BLaER1 (cell line): Measurements from ENCODE around the gene SYNGR1.
"Not testable (repeated sequence)": the region's sequence is repeated elsewhere in the genome, so short reads cannot be mapped to it uniquely, and the experiment has no call there.

Experiments used
- H3K27ac ChIP-seq: shearing (Covaris generic); formaldehyde crosslinking; 2 replicates; pipeline ENCODE4 v1.8.1; 2022
- H3K27me3 ChIP-seq: shearing (Covaris generic); formaldehyde crosslinking; 2 replicates; pipeline ENCODE4 v1.8.1; 2022
- H3K36me3 ChIP-seq: shearing (Covaris generic); formaldehyde crosslinking; 2 replicates; pipeline ENCODE4 v1.8.1; 2022
- H3K4me1 ChIP-seq: shearing (Covaris generic); formaldehyde crosslinking; 2 replicates; pipeline ENCODE4 v1.8.1; 2022
- H3K4me2 ChIP-seq: shearing (Covaris generic); formaldehyde crosslinking; 2 replicates; pipeline ENCODE4 v1.8.1; 2022
- H3K4me3 ChIP-seq: shearing (Covaris generic); formaldehyde crosslinking; 2 replicates; pipeline ENCODE4 v1.8.1; 2022
- H3K9ac ChIP-seq: shearing (Covaris generic); formaldehyde crosslinking; 2 replicates; pipeline ENCODE4 v1.8.1; 2022
- H3K9me3 ChIP-seq: shearing (Covaris generic); formaldehyde crosslinking; 2 replicates; pipeline ENCODE4 v1.8.1; 2022
- H4K20me1 ChIP-seq: shearing (Covaris generic); formaldehyde crosslinking; 2 replicates; pipeline ENCODE4 v1.8.1; 2022
- Cebpa-rat ChIP-seq: shearing (Covaris generic); IDR thresholded peaks from 2 replicates; pipeline ENCODE4 v1.8.1; 2022

SYNGR1 gene

GRCh38 chr22:39395936-39396796 is 46.4 kb downstream of the SYNGR1 start:
- Histone ChIP-seq H3K9me3 (no peaks in the 10 kb centered on the region), H4K20me1 (no peaks in the 10 kb centered on the region), H3K4me1 (peaks cover 18% of the 10 kb centered on the region), H3K27ac (no peak overlapping the region), H3K4me2 (no peak overlapping the region), H3K36me3 (0 out of 2 replicates have a peak, but pooled peaks cover 3% of the 10 kb centered on the region), H3K9ac (no peak overlapping the region), H3K4me3 (no peak overlapping the region), H3K27me3 (no peaks in the 10 kb centered on the region)
- no peak for TF ChIP-seq Cebpa-rat

DNA sequence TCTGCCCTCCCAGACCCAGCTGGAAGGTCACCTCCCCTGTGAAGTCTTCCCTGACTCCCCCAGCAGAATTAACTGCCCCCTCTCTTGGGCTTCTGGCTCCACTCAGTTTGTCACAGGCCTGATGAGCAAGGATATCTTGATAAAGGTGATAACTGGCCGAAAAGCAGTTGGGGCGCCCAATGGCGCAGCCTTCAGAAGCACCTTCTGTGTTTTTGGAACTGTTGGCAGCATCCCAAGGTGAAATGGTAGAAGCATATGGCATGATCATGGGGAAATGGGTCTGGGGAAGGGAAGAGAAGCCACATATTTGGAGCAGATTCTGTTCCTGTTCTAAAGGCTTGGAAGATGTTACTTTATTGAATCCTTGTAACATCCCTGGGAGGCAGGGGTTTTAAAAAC is 47.0 kb downstream of the SYNGR1 start:
- no peaks in the 10 kb centered on the region for H3K27me3 ChIP-seq
- H3K4me2 ChIP-seq, result no peak overlapping the region
- peaks cover 9% of the 10 kb centered on the region; the same call in 1 of the 2 replicates for H3K36me3 ChIP-seq
- H3K4me1 ChIP-seq, result peaks cover 22% of the 10 kb centered on the region
- H3K4me3 ChIP-seq, result no peak overlapping the region
- TF ChIP-seq Cebpa-rat, result no peak
- no peaks in the 10 kb centered on the region for H4K20me1 ChIP-seq
- H3K9me3 ChIP-seq, result no peaks in the 10 kb centered on the region
- no peak overlapping the region for H3K9ac ChIP-seq
- H3K27ac ChIP-seq, result no peak overlapping the region

GRCh38 chr22:39401301-39401631 is 51.5 kb downstream of the SYNGR1 start:
- TF ChIP-seq Cebpa-rat, result no peak
- H3K36me3 ChIP-seq, result peaks cover 46% of the 10 kb centered on the region
- no peaks in the 10 kb centered on the region for H3K27me3 ChIP-seq
- H4K20me1 ChIP-seq, result no peaks in the 10 kb centered on the region
- peaks cover 30% of the 10 kb centered on the region for H3K4me1 ChIP-seq
- H3K4me3 ChIP-seq, result no peak overlapping the region; the same call in 1 of the 2 replicates
- no peaks in the 10 kb centered on the region for H3K9me3 ChIP-seq
- H3K4me2 ChIP-seq, result peak overlapping the region; percentile 95
- no peak overlapping the region for H3K27ac ChIP-seq
- no peak overlapping the region for H3K9ac ChIP-seq

- no peak for TF ChIP-seq Cebpa-rat
- Histone ChIP-seq H4K20me1 (no peaks in the 10 kb centered on the region), H3K27me3 (no peaks in the 10 kb centered on the region), H3K9me3 (no peaks in the 10 kb centered on the region), H3K27ac (no peak overlapping the region), H3K4me1 (peaks cover 57% of the 10 kb centered on the region), H3K9ac (no peak overlapping the region), H3K36me3 (peaks cover 46% of the 10 kb centered on the region), H3K4me3 (no peak overlapping the region), H3K4me2 (no peak overlapping the region)
Measured at GRCh38 chr22:39405346-39406085, 55.7 kb downstream of the SYNGR1 start.

DNA sequence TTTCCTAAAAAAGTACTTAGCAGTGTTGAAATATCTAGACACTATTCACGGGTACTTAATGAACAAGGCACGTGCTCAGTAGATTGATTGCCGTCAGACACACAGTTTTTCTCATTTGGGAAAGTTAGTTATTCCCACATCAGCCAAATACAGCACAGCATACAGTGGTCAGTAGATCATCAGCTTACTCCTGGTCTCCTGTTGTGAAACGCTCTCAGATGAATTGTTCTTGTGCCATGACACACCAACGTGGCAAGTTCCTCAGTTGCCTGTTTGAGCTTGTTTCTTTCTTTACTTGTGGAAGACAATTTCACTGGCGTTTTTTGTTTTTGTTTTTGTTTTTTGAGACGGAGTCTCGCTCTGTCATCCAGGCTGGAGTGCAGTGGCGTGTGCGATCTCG is 58.4 kb downstream of the SYNGR1 start:
- H3K9ac ChIP-seq, result no peak overlapping the region
- TF ChIP-seq Cebpa-rat, result no peak
- no peaks in the 10 kb centered on the region for H3K9me3 ChIP-seq
- no peak overlapping the region; the same call in 1 of the 2 replicates for H3K4me2 ChIP-seq
- no peaks in the 10 kb centered on the region for H3K27me3 ChIP-seq
- peaks cover 66% of the 10 kb centered on the region for H3K4me1 ChIP-seq
- no peaks in the 10 kb centered on the region for H4K20me1 ChIP-seq
- H3K36me3 ChIP-seq, result peaks cover 24% of the 10 kb centered on the region
- no peak overlapping the region for H3K4me3 ChIP-seq
- H3K27ac ChIP-seq, result peak overlapping the region; percentile 3; the same call in 1 of the 2 replicates

GRCh38 chr22:39408807-39409206 is 59.0 kb downstream of the SYNGR1 start:
- Histone ChIP-seq H3K27ac (peak overlapping the region; percentile 3; the same call in 1 of the 2 replicates), H4K20me1 (no peaks in the 10 kb centered on the region), H3K27me3 (no peaks in the 10 kb centered on the region), H3K9me3 (no peaks in the 10 kb centered on the region), H3K4me3 (no peak overlapping the region), H3K4me2 (peak overlapping the region; percentile 6; the same call in 1 of the 2 replicates), H3K4me1 (peaks cover 72% of the 10 kb centered on the region), H3K9ac (no peak overlapping the region), H3K36me3 (peaks cover 21% of the 10 kb centered on the region)
- no peak for TF ChIP-seq Cebpa-rat

DNA sequence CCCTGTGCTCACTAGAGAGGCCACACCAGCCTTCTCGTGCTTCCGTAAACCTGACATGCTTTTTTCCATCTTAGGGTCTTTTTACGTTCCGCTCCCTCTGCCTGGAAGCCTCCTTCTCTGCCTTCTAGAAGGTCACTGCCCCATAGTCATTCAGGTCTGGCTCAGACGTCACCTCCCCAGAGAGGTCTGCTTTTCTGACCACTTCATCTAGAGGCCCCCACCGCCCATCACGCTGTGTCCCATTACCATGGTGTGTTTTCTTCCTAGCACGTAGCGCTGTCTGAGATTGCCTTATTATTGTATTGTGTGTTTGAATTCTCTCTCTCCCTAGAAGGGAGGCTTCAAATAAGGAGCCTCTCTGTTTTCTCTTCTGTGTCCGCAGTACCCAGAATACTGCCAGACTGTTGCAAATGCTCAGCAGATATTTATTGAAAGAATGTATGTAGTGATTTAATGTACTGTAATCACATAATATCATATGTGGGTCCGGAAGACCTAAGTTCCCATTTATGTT is 59.8 kb downstream of the SYNGR1 start:
- no peak overlapping the region for H3K27ac ChIP-seq

DNA sequence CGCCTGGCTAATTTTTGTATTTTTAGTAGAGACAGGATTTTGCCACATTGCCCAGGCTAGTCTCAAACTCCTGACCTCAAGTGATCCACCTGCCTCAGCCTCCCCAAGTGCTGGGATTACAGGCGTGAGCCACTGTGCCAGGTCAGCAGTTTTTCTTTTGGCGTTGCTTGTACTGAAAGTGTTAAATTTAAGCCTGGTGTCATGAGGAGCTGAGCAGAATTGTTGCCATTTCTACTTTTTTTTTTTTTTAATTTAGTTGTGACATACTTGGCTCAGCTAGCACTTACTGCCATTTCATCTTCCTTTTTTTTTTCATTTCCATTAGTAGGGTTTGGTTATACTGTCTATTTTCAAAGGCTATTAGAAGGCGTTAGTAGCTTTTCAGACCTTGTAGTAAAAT is 60.5 kb downstream of the SYNGR1 start:
- no peak for TF ChIP-seq Cebpa-rat

More for the DNA sequence above, 59.8 kb downstream of the SYNGR1 start:
- Histone ChIP-seq H3K4me2 (no peak overlapping the region), H4K20me1 (no peaks in the 10 kb centered on the region), H3K36me3 (peaks cover 15% of the 10 kb centered on the region), H3K9me3 (no peaks in the 10 kb centered on the region), H3K4me1 (peaks cover 80% of the 10 kb centered on the region), H3K4me3 (no peak overlapping the region), H3K9ac (0 out of 2 replicates have a peak overlapping the region, but pooled peaks have one; percentile 10), H3K27me3 (no peaks in the 10 kb centered on the region)
- TF ChIP-seq Cebpa-rat, result no peak

DNA sequence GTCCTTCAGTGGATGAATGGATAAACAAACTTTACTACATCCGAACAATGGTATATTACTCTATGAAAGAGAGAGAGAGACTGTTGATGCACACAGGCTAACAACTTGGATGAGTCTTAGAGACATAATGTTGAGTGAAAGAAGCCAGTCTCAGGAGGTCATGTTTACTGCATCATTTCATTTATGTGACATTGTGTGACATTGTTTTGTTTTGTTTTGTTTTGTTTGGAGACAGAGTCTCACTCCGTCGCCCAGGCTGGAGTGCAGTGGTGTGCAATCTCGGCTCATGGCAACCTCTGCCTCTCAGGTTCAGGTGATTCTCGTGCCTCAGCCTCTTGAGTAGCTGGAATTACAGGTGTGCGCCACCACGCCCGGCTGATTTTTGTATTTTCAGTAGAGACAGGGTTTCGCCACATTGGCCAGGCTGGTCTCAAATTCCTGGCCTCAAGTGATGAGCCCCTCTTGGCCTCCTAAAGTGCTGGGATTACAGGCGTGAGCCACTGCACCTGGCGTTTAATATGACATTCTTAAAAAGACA is 62.1 kb downstream of the SYNGR1 start:
- peak overlapping the region; percentile 84 for H3K4me2 ChIP-seq
- H4K20me1 ChIP-seq, H3K9me3 ChIP-seq, H3K27me3 ChIP-seq: not testable (repeated sequence)
- peak overlapping the region; percentile 69 for H3K9ac ChIP-seq
- H3K4me1 ChIP-seq, result peaks cover 100% of the 10 kb centered on the region
- H3K27ac ChIP-seq, result peak overlapping the region; percentile 86
- H3K4me3 ChIP-seq, result peak overlapping the region; percentile 19; the same call in 1 of the 2 replicates
- peaks cover 21% of the 10 kb centered on the region for H3K36me3 ChIP-seq

More for the DNA sequence above, 60.5 kb downstream of the SYNGR1 start:
- peaks cover 13% of the 10 kb centered on the region for H3K36me3 ChIP-seq
- peaks cover 87% of the 10 kb centered on the region for H3K4me1 ChIP-seq
- H4K20me1 ChIP-seq, result no peaks in the 10 kb centered on the region
- H3K4me3 ChIP-seq, result no peak overlapping the region
- no peaks in the 10 kb centered on the region for H3K9me3 ChIP-seq
- H3K4me2 ChIP-seq, result no peak overlapping the region
- H3K27me3 ChIP-seq, result no peaks in the 10 kb centered on the region
- no peak overlapping the region for H3K9ac ChIP-seq
- no peak overlapping the region for H3K27ac ChIP-seq

GRCh38 chr22:39413204-39413603 is 63.4 kb downstream of the SYNGR1 start:
- H4K20me1 ChIP-seq, H3K27me3 ChIP-seq, H3K4me3 ChIP-seq, H3K9ac ChIP-seq, H3K9me3 ChIP-seq: not testable (repeated sequence)
- Histone ChIP-seq H3K27ac (peak overlapping the region; percentile 75), H3K36me3 (peaks cover 34% of the 10 kb centered on the region), H3K4me1 (peaks cover 97% of the 10 kb centered on the region), H3K4me2 (peak overlapping the region; percentile 84)
